T-helper 22 cell (primary cell): ENCODE measurements around the gene PSMD1.
"Not testable (repeated sequence)": the region's sequence is repeated elsewhere in the genome, so short reads cannot be mapped to it uniquely, and the experiment has no call there.

Experiments
- DNase-seq: peaks from one replicate; pipeline ENCODE4 v3.0.0-alpha.2; 2020; ENCODE audit warnings: low read depth

The PSMD1 gene

GRCh38 chr2:231053846-231054245 lies 2.8 kb upstream of the PSMD1 start:
- no peak for DNase-seq

GRCh38 chr2:231057590-231057989 lies 923 bp downstream of the PSMD1 start:
- no peak for DNase-seq

DNA sequence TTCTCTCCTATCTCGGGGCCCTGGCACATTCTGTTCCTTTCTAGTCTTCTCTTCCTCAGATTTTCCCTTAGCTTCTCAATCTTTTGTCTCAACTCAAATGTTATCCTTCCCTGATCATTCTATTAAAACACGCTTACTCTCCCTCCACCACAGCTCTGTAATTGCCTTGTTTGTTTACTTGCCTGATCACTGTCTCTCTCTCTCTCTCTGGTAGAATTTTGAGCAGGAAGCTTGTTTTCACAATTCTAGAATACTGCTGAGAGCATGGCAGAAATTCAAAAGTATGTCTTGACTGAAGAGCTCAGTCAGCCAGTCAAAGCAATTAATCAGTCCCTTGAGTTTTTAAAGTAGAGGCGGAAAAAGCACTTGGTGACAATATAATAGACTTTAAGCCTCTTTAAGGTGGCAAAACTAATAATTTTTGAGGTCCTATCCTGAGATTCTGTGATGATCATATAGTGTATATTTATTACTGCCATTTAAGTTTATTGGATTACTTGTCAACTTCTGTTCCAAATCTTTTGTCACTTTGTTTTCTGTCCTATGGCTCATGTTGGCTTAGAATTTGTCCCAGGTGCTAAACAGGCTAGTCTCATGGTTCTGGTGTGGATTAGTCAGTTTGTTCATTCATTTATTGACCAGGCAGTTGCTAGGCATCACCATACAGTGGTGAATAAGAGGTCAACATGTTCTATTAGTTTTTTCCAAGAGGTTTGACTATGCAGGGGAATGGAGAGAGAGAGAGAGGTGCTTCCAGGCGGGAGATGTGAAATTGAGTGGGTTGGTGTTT lies 2.3 kb downstream of the PSMD1 start:
- DNase-seq = no peak

GRCh38 chr2:231059756-231060155 lies 3.1 kb downstream of the PSMD1 start:
- DNase-seq = no peak

DNA sequence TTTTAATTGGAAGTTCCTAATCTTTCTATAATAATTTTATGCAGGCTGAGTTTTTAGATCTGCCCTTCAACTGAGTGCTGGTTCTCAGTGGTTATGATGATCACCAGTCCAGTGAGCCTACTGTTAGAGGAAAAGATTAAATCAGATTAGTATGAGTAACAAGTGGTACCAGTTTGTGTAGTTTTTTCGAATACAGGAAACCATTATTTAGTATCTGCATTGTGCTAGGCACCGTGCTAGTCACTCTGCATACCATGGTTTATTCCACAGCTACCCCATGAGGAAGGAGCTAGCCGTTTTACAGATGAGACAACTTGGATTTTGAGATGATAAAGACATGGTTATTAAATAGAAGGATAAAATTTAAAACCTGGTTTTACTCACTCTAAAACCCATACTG lies 6.1 kb downstream of the PSMD1 start:
- DNase-seq = no peak

DNA sequence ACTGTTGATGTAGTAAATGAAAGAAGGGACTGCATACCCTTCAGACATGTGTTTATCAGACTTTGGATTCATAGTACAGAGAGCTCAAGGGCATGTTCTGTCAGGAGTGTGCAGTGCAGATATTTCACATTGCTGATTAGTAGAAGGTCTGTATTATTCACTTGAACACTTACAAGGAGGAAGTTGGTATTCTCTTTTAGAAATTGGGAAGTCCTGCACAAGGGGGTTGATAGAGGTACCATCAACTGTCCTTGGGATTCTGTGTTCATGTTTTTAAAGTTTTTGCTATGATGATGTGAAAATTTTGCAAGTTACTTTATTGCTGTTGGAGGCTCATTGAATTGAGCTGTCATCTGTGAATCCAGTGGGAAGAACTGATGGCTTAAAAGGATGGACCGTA lies 6.7 kb downstream of the PSMD1 start:
- DNase-seq = no peak

DNA sequence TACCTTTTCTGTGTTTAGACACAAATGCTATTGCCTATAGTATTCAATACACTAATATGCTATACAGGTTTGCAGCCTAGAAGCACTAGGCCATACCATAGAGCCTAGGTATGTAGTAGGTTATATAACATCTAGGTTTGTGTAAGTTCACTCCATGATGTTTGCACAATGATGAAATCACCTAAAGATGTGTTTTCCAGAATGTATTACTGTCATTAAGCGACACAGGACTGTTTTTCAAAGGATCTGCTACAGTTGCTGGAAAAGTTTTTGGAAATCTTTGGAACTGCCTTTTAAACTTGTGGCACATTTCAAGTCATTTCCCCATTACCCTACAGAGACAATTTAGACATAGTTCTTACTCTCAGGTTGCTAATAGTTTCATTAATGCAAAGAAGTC lies 9.3 kb downstream of the PSMD1 start:
- no peak for DNase-seq

DNA sequence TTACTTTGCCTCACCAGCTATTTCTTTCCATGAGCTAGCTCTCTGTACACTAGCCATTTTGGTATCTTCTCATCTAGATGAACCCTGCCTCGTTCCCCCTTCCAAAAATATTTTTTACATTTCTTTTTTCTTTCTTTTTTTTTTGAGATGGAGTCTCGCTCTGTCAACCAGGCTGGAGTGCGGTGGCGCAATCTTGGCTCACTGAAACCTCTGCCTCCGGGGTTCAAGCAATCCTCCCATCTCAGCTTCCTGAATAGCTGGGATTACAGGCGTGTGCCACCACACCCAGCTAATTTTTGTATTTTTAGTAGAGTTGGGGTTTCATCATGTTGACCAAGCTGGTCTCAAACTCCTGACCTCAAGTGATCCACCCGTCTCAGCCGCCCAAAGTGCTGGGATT lies 10.9 kb downstream of the PSMD1 start:
- DNase-seq = not testable (repeated sequence)

DNA sequence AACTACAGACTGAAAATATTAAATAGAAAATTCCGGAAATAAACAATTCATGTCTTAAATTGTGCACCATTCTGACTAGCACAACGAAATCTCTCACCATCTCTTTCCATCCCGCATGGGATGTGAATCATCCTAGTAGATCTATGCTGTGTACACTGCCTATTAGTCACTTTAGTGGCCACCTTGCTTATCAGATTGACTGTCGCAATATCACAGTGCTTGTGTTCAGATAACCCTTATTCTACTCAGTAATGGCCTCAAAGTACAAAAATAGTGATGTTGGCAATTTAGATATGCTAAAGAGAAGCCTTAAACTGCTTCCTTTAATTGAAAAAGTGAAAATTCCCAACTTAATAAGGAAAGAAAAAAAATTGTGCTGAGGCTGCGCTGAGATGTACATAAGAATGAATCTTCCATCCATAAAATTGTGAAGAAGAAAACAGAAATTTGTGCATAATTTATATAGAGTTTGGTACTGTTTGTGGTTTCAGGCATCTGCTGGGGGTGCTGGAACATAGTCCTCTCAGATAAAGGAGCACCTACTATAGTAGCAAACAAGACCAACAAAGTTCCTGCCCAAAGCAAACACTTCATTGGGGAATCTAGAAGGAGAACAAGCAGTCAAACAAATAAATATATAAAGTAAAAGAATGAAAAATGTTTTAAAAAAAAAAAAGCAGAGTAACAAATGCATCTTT lies 12.0 kb downstream of the PSMD1 start:
- DNase-seq = no peak

DNA sequence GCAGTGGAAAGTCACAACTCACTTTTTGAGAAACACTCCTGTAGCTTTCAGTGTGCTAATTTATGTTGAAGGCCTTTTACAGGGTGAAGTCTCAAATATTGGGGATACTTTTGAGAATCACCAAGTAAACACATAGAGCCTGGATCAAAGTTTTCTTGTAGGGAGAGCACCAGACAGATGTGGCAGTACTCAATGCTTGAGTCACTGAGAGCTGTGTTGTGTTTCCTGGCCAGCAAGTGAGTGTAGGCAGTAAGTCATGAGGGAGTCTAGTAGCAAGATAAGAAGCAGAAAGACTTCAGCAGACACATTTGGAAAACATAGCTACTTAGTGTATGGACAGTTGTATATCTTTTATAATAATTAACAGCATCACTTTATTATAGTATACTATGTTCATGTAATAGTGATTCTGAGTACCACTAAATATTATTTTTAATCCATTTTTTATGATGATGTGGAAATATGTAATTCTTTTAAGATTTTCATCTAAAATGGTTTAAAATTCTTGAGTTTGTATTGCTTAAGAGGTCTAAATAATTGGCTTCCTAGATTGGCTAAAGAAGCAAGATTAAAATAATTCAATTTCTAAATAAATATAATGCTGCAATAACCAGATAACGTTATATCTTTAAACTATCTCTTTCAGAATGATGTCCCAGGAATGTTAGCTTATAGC lies 12.8 kb downstream of the PSMD1 start:
- no peak for DNase-seq

DNA sequence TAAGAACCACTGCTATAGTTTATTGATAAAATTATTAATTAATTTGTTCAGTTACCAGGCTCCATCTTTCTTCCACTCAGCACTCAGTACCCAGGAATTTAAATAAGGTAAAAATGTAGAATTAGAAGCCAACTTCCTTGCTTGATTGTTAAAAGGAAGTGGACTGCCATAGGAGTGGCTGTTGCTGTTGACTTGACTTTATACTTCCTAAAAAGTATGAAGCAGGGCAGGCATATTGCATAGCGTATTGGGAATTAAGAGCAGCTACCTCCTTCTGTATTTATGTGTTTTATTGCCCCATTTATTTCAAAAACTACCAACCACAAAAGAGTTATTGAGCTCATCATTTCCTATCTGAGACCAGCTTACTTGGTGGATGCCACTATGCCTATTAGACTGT lies 27.9 kb downstream of the PSMD1 start:
- DNase-seq = no peak

GRCh38 chr2:231088754-231089153 lies 32.1 kb downstream of the PSMD1 start:
- DNase-seq = no peak

DNA sequence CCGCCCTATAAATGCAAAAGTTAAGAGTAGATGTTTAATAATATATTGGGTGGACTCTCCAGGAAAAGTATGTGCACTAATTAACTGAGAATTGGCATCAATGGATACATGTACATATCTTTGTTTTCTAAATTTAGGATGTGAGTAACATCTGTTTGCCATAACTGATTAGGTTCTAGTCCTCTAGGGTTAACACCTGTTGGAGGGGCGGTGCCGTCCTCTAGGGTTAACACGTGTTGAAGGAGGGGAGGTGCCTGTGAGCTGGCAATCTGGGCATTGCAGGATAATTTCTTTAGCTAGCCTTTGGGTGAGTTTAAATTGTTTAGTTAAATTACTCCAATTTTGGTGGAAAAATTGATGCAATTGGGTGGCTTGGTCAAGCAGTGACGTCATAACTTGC lies 37.3 kb downstream of the PSMD1 start:
- no peak for DNase-seq

GRCh38 chr2:231094736-231095346 lies 38.2 kb downstream of the PSMD1 start:
- DNase-seq = no peak

- DNase-seq = no peak
Measured at GRCh38 chr2:231099918-231100317, 43.3 kb downstream of the PSMD1 start.

- not testable (repeated sequence) for DNase-seq
Measured at GRCh38 chr2:231100321-231100720, 43.7 kb downstream of the PSMD1 start.

GRCh38 chr2:231100990-231101389 lies 44.3 kb downstream of the PSMD1 start:
- DNase-seq = no peak

GRCh38 chr2:231102772-231103171 lies 46.1 kb downstream of the PSMD1 start:
- DNase-seq = no peak

GRCh38 chr2:231104115-231104713 lies 47.5 kb downstream of the PSMD1 start:
- no peak for DNase-seq

DNA sequence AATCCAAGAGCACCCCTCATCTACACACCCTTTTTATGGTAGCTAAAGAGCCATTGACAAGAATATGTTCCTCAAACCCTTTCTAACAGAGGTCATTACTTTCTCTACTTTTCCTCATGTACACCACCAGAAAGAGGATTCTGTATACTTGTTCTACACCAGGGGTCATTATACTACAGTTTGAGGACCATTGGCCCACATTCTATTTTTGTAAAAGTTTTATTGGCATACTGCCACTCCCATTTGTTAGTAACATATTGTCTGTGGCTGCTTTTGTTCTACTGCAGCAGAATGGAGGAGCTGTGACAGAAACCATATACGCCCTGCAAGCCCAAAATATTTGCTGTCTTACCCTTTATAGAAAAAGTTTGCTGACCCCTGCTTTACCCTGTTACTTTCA lies 53.9 kb downstream of the PSMD1 start:
- DNase-seq = no peak

DNA sequence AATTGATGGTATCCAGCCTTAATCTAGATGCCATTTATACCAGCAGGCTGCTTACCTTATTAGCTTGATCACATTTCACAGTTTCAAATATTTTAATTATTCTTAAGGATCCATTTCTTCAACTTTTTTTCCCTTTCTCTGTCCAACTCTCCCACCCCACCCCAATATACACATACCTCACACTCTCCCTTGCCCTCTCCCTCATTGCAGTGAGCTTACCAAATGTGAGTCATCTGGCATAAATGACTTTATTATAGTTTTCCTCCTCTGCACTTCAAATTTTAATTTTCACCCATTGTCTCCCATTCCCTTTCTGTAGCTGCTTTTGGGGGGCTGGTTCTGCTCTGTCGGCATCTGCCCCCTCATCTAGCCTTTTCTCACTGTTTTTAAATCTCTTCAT lies 55.3 kb downstream of the PSMD1 start:
- DNase-seq = no peak

- DNase-seq = no peak
Measured at GRCh38 chr2:231113489-231113888, 56.8 kb downstream of the PSMD1 start.
